ENCODE data around the gene BRD9. TPM values are rescaled to one million over a fixed set of nuclear protein-coding genes. Genes with fewer than 3 reads are reported as not detected.

Gene BRD9
- total and polyA plus RNA-seq, 9 of the 15 experiments (the other 6 are each of a cell fraction or from before 2014, with no cell fraction given), result 2.4 to 68.7 (median 44.9) TPM

- no peak for ATAC-seq
- H3K4me2 ChIP-seq (ENCODE audit: insufficient read depth, low read length), result no peak overlapping the region
- no TSS peak for BruUV-seq (replicated peaks)
- TF ChIP-seq ZNF785 (CRISPR knock-in tag; IDR thresholded peaks at IDR 0.05) (no peak), CBX2 (IDR thresholded peaks at IDR 0.05; ENCODE audit: insufficient read depth, low read length, poor library complexity, severe bottlenecking) (peak; percentile 27), HBP1 (CRISPR knock-in tag; IDR thresholded peaks at IDR 0.05) (no peak)
- no peak overlapping the region for H2AFZ ChIP-seq (ENCODE audit: low read depth, low read length)
- no peak overlapping the region for H3K4me3 ChIP-seq
- peaks cover 18% of the 10 kb centered on the region for H4K20me1 ChIP-seq (replicated peaks; ENCODE audit: control insufficient read depth, insufficient read depth, low read length)
- intact Hi-C loops (cut with micrococcal nuclease) (loop anchor here (10.0 kb wide), 1 partner anchor 177 kb away; no protein-coding TSS in a partner anchor), in situ Hi-C loops (cut with MboI) (no loop called here)
- H3K4me1 ChIP-seq (replicated peaks in 1 of 2; ENCODE audit: control insufficient read depth in 2 of 2, insufficient read depth in 2 of 2, low read length in 2 of 2), result peaks cover 0 to 35% of the 10 kb centered on the region in 2 experiments; a peak in 2 of 5 replicates
- no peak overlapping the region for H3K9ac ChIP-seq (ENCODE audit: insufficient read depth in 1 of 2, low read depth in 2 of 2, low read length in 2 of 2)
- H3K27ac ChIP-seq (ENCODE audit: extremely low read depth, low read depth, low read length), result no peak overlapping the region
- POLR2A ChIA-PET, result no interaction called here
- no peaks in the 10 kb centered on the region for H3K9me3 ChIP-seq (replicated peaks; ENCODE audit: control insufficient read depth, insufficient read depth, low read depth, low read length)
- FAIRE-seq, result no peak
- H3K36me3 ChIP-seq (ENCODE audit: control insufficient read depth, insufficient read depth, low read length), result no peaks in the 10 kb centered on the region
- peaks cover 26 to 52% of the 10 kb centered on the region in 2 experiments for H3K27me3 ChIP-seq (ENCODE audit: control insufficient read depth in 2 of 2, insufficient read depth in 2 of 2, low read length in 2 of 2)
- no peaks in the 10 kb centered on the region for H3K9me1 ChIP-seq (ENCODE audit: control insufficient read depth, insufficient read depth, low read length)
- 20% methylated on average over 16 of the region's 16 CpGs for WGBS (ENCODE audit: insufficient coverage, low coverage, missing lambda C conversion rate)
- CTCF ChIA-PET (ENCODE audit: low intra/inter-chr PET ratio), result no interaction called here
- H3K79me2 ChIP-seq (ENCODE audit: control insufficient read depth, insufficient read depth, low read length), result no peaks in the 10 kb centered on the region
- DNase-seq (ENCODE audit: extremely low read depth in 1 of 4, low spot score in 3 of 4), result no peak
Measured at GRCh38 chr5:851553-851952, 41.0 kb downstream of the BRD9 start.

- no peaks in the 10 kb centered on the region for H3K9me3 ChIP-seq (replicated peaks; ENCODE audit: control insufficient read depth, insufficient read depth, low read depth, low read length)
- H3K27me3 ChIP-seq (ENCODE audit: control insufficient read depth in 2 of 2, insufficient read depth in 2 of 2, low read length in 2 of 2), result peaks cover 26 to 52% of the 10 kb centered on the region in 2 experiments
- in situ Hi-C loops (cut with MboI), result no loop called here
- no peak overlapping the region for H3K4me3 ChIP-seq
- H3K27ac ChIP-seq (ENCODE audit: extremely low read depth, low read depth, low read length), result no peak overlapping the region
- FAIRE-seq (peak; percentile 32), ATAC-seq (peak; percentile 22), DNase-seq (ENCODE audit: extremely low read depth in 1 of 4, low spot score in 3 of 4) (peak in 1 of 4 experiments; percentile 51)
- H3K4me1 ChIP-seq (replicated peaks in 1 of 2; ENCODE audit: control insufficient read depth in 2 of 2, insufficient read depth in 2 of 2, low read length in 2 of 2), result peaks cover 0 to 35% of the 10 kb centered on the region in 2 experiments; a peak in 2 of 5 replicates
- H3K9me1 ChIP-seq (ENCODE audit: control insufficient read depth, insufficient read depth, low read length), result no peaks in the 10 kb centered on the region
- ChIA-PET POLR2A (no interaction called here), CTCF (ENCODE audit: low intra/inter-chr PET ratio) (no interaction called here)
- H4K20me1 ChIP-seq (replicated peaks; ENCODE audit: control insufficient read depth, insufficient read depth, low read length), result peaks cover 18% of the 10 kb centered on the region
- no peak overlapping the region for H2AFZ ChIP-seq (ENCODE audit: low read depth, low read length)
- no TSS peak for BruUV-seq (replicated peaks)
- 12% methylated on average over 19 of the region's 19 CpGs for WGBS (ENCODE audit: insufficient coverage, low coverage, missing lambda C conversion rate)
- H3K4me2 ChIP-seq (ENCODE audit: insufficient read depth, low read length), result no peak overlapping the region
- H3K79me2 ChIP-seq (ENCODE audit: control insufficient read depth, insufficient read depth, low read length), result no peaks in the 10 kb centered on the region
- intact Hi-C loops (cut with micrococcal nuclease), result loop anchor here (10.0 kb wide), 1 partner anchor 176 kb away; no protein-coding TSS in a partner anchor
- H3K9ac ChIP-seq (ENCODE audit: insufficient read depth in 1 of 2, low read depth in 2 of 2, low read length in 2 of 2), result peak overlapping the region in 1 of 2 experiments; percentile 26; a peak in 1 of 4 replicates
- no peaks in the 10 kb centered on the region for H3K36me3 ChIP-seq (ENCODE audit: control insufficient read depth, insufficient read depth, low read length)
- TF ChIP-seq ZKSCAN1 (IDR thresholded peaks at IDR 0.05; ENCODE audit: low read depth, low read length) (no peak), ZNF277 (CRISPR knock-in tag; IDR thresholded peaks at IDR 0.05; ENCODE audit: borderline replicate concordance) (no peak), SRSF9 (IDR thresholded peaks at IDR 0.05; ENCODE audit: borderline replicate concordance, low read depth, low read length) (no peak), FOXJ2 (tag; IDR thresholded peaks at IDR 0.05) (no peak), MLX (CRISPR knock-in tag; conservative IDR thresholded peaks at IDR 0.05) (no peak), CHD1 (IDR thresholded peaks at IDR 0.05; ENCODE audit: low read length) (no peak), ZFP1 (CRISPR knock-in tag; IDR thresholded peaks at IDR 0.05) (no peak), IRF1 (CRISPR knock-in tag; IDR thresholded peaks at IDR 0.05; ENCODE audit: borderline replicate concordance) (no peak)
Measured at GRCh38 chr5:851076-851475, 41.5 kb downstream of the BRD9 start.

Data from K562 (cell line).